ENCODE data around the gene ZNF490.

Gene ZNF490

GRCh38 chr19:12610540-12611360 is at the start of gene ZNF490, which contains the start of gene ZNF791:
Gene ZNF490, minus strand, starts transcription at chr19:12610813. Its CDS starts 133 bp downstream, at chr19:12610680.
Gene ZNF791, plus strand, starts transcription at chr19:12610920. Its CDS starts 160 bp downstream, at chr19:12611080.
- TF ChIP-seq CTCF (IDR thresholded peaks at IDR 0.05; ENCODE audit: insufficient read depth, missing control alignments): peak; percentile 14
- no peak for FAIRE-seq
- DNase-seq (ENCODE audit: insufficient read length, low spot score): peak; percentile 93

DNA sequence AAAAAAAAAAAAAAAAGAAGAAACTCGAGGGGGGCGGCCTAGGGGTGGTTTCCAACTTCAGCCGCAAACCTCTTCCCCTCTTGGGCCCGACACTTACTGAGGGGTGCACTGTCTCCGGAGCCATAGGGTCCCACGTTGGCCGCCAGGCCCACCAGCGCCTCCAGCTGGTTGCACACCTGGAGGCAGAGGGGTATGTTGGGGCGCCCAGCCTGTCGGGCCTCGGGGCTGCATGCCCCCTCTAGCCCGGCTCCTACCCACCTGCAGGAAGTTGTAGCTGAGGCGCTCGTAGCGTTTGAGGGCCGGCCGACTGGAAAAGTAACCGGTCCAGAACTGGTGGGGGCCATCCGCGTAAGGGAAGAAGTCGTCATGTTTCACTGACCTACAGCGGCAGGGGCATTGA is 47.4 kb upstream of the ZNF490 start:
- FAIRE-seq: no peak

GRCh38 chr19:12656899-12657571 is 46.4 kb upstream of the ZNF490 start:
- FAIRE-seq: no peak
- no peak for DNase-seq (ENCODE audit: insufficient read length, low spot score)
- TF ChIP-seq CTCF (IDR thresholded peaks at IDR 0.05; ENCODE audit: insufficient read depth, missing control alignments): no peak

More for the DNA sequence above, 47.4 kb upstream of the ZNF490 start:
- DNase-seq (ENCODE audit: insufficient read length, low spot score): no peak
- no peak for TF ChIP-seq CTCF (IDR thresholded peaks at IDR 0.05; ENCODE audit: insufficient read depth, missing control alignments)

GRCh38 chr19:12655546-12655945 is 44.9 kb upstream of the ZNF490 start:
- no peak for TF ChIP-seq CTCF (IDR thresholded peaks at IDR 0.05; ENCODE audit: insufficient read depth, missing control alignments)
- no peak for FAIRE-seq
- no peak for DNase-seq (ENCODE audit: insufficient read length, low spot score)

GRCh38 chr19:12652219-12652618 is 41.6 kb upstream of the ZNF490 start:
- no peak for FAIRE-seq
- no peak for DNase-seq (ENCODE audit: insufficient read length, low spot score)
- no peak for TF ChIP-seq CTCF (IDR thresholded peaks at IDR 0.05; ENCODE audit: insufficient read depth, missing control alignments)

- FAIRE-seq (no peak), DNase-seq (ENCODE audit: insufficient read length, low spot score) (no peak)
- no peak for TF ChIP-seq CTCF (IDR thresholded peaks at IDR 0.05; ENCODE audit: insufficient read depth, missing control alignments)
These were observed 39.3 kb upstream of the ZNF490 start for GRCh38 chr19:12649941-12650340.

- DNase-seq (ENCODE audit: insufficient read length, low spot score): peak; percentile 9
- no peak for FAIRE-seq
- TF ChIP-seq CTCF (IDR thresholded peaks at IDR 0.05; ENCODE audit: insufficient read depth, missing control alignments): no peak
These were observed 37.5 kb upstream of the ZNF490 start for GRCh38 chr19:12648088-12648487.
